ENCODE results near the gene KCNRG.

- no peak for TF ChIP-seq CTCF (conservative IDR thresholded peaks at IDR 0.05; ENCODE audit: low read depth in 2 of 2)
- no peak for TF ChIP-seq CREB1 (CRISPR knock-in tag; IDR thresholded peaks at IDR 0.05; ENCODE audit: low read depth)
- TF ChIP-seq POLR2AphosphoS5 (IDR thresholded peaks at IDR 0.05; ENCODE audit: low read depth): no peak
Measured at GRCh38 chr13:49993111-49993510, 22.1 kb upstream of the KCNRG start.
